GM12878 (cell line): ENCODE data around the gene HHIP. TPM values are rescaled to one million over a fixed set of nuclear protein-coding genes. Genes with fewer than 3 reads are reported as not detected.

Source experiments
- ATAC-seq: fragments of 200-7000 bp; cut with Tn5 transposase; 3 replicates; pipeline ENCODE4 v1.9.1; 2020; ENCODE audit warnings: mild to moderate bottlenecking, moderate library complexity
- BruUV-seq: library from RNA; stranded (reverse); fragments of 400-500 nt; replicated peaks from 2 replicates; lab custom pipeline; 2021; lab: Mats Ljungman, UMichigan
- CTCF ChIA-PET: fragments of 300-600 bp; sonication (Branson Sonifier 250); formaldehyde crosslinking; extraction: SDS; loops from one replicate; lab custom pipeline; 2021; ENCODE audit warnings: inconsistent platforms; lab: Yijun Ruan, JAX
- POLR2A ChIA-PET: fragments of 350-600 bp; formaldehyde crosslinking; extraction: SDS; loops from one replicate; lab custom pipeline; 2021; ENCODE audit warnings: inconsistent platforms; lab: Charles Lee
- RAD21 ChIA-PET: fragments of 300-600 bp; sonication (Branson Sonifier 250); formaldehyde crosslinking; loops from one replicate; lab custom pipeline; 2023; ENCODE audit warnings: antibody characterized with exemption; ENCODE audit not compliant: unreplicated experiment; lab: Charles Lee
- SMC1A ChIA-PET: fragments of 300-600 bp; sonication (Branson Sonifier 250); formaldehyde crosslinking; loops from one replicate; lab custom pipeline; 2023; ENCODE audit not compliant: unreplicated experiment, uncharacterized antibody; lab: Charles Lee
- DNase-seq: peaks from one replicate; pipeline ENCODE4 v3.0.0-alpha.2; 2011; ENCODE audit warnings: low read depth, low spot score
- FAIRE-seq: peaks from 3 replicates; lab custom pipeline; 2011; peaks lifted over from hg19 to GRCh38; lab: Jason Lieb, UNC
- H2AFZ ChIP-seq: 2 replicates; pipeline ENCODE4 v1.6.0; 2011; ENCODE audit warnings: low read depth, low read length, control low read depth; ENCODE audit not compliant: control insufficient read depth
- H3K27ac ChIP-seq: 2 replicates; pipeline ENCODE4 v1.5.1; 2011; ENCODE audit warnings: control low read depth; ENCODE audit not compliant: control insufficient read depth, insufficient read depth
- H3K27me3 ChIP-seq, 2 experiments: replicated peaks in 1 of 2; 2 replicates each; pipeline versions ENCODE4 v1.6.0 to v1.6.1; 2011; ENCODE audit warnings: low read length in 1 of 2; ENCODE audit not compliant: control insufficient read depth in 2 of 2, insufficient read depth in 2 of 2
- H3K36me3 ChIP-seq, 2 experiments: 2 replicates each; pipeline ENCODE4 v1.5.1; 2011; ENCODE audit warnings: low read length in 1 of 2; ENCODE audit not compliant: control insufficient read depth in 2 of 2, insufficient read depth in 2 of 2
- H3K4me1 ChIP-seq: 2 replicates; pipeline ENCODE4 v1.6.1; 2011; ENCODE audit warnings: mild to moderate bottlenecking, low read length, moderate library complexity, mixed read lengths; ENCODE audit not compliant: control insufficient read depth, insufficient read depth
- H3K4me2 ChIP-seq: 2 replicates; pipeline ENCODE4 v1.6.0; 2011; ENCODE audit warnings: control low read depth; ENCODE audit not compliant: control insufficient read depth, insufficient read depth
- H3K4me3 ChIP-seq: fragments of 200-600 bp; sonication (generic); 2 replicates; pipeline ENCODE4 v1.5.1; 2016
- H3K79me2 ChIP-seq: 2 replicates; pipeline ENCODE4 v1.6.0; 2011; ENCODE audit warnings: low read length; ENCODE audit not compliant: control insufficient read depth, insufficient read depth
- H3K9ac ChIP-seq: 2 replicates; pipeline ENCODE4 v1.8.0; 2011; ENCODE audit warnings: low read length, control low read depth, mixed read lengths; ENCODE audit not compliant: control insufficient read depth, insufficient read depth
- H3K9me3 ChIP-seq: replicated peaks from 3 replicates; pipeline ENCODE4 v1.5.1; 2011; ENCODE audit warnings: mild to moderate bottlenecking, low read length; ENCODE audit not compliant: control insufficient read depth, insufficient read depth
- H4K20me1 ChIP-seq: 2 replicates; pipeline ENCODE4 v1.6.0; 2011; ENCODE audit not compliant: control insufficient read depth, insufficient read depth
- ATF7 ChIP-seq: fragments of 450-650 bp; IDR thresholded peaks from 2 replicates; pipeline ENCODE4 v1.6.1; 2016; ENCODE audit warnings: low read depth, mild to moderate bottlenecking
- BMI1 ChIP-seq: fragments of 450-650 bp; IDR thresholded peaks from 2 replicates; pipeline ENCODE4 v1.6.1; 2016; ENCODE audit warnings: mild to moderate bottlenecking, moderate library complexity, borderline replicate concordance
- EP300 ChIP-seq, 2 experiments: fragments of 150-350 bp in 1 of 2; IDR thresholded peaks; 2 replicates each; pipeline ENCODE4 v1.6.1; 2011 to 2012; ENCODE audit warnings: low read depth in 2 of 2, low read length in 2 of 2, borderline replicate concordance in 1 of 2, improper control_type of control experiment in 1 of 2, inconsistent platforms in 1 of 2; ENCODE audit not compliant: control insufficient read depth in 1 of 2
- MEF2B ChIP-seq: fragments of 450-650 bp; IDR thresholded peaks from 2 replicates; pipeline ENCODE4 v1.6.1; 2018; ENCODE audit warnings: mild to moderate bottlenecking, moderate library complexity; ENCODE audit not compliant: partially characterized antibody, poor library complexity, severe bottlenecking
- NFIC ChIP-seq: IDR thresholded peaks from 2 replicates; pipeline ENCODE4 v1.6.1; 2012; ENCODE audit warnings: low read depth, mild to moderate bottlenecking, inconsistent platforms, low read length, moderate library complexity
- NRF1 ChIP-seq: conservative IDR thresholded peaks from 2 replicates; pipeline ENCODE4 v1.6.1; 2011; ENCODE audit warnings: mild to moderate bottlenecking, low read depth, low read length, improper control_type of control experiment
- SMARCA5 ChIP-seq: fragments of 450-650 bp; IDR thresholded peaks from 2 replicates; pipeline ENCODE4 v1.6.1; 2017; ENCODE audit warnings: mild to moderate bottlenecking
- SUPT20H ChIP-seq: IDR thresholded peaks from 2 replicates; pipeline ENCODE4 v1.6.1; 2011; ENCODE audit warnings: low read depth, mild to moderate bottlenecking, low read length, moderate library complexity, borderline replicate concordance; ENCODE audit not compliant: control insufficient read depth
- TCF3 ChIP-seq: IDR thresholded peaks from 2 replicates; pipeline ENCODE4 v1.6.1; 2012; ENCODE audit warnings: low read depth, mild to moderate bottlenecking, low read length, borderline replicate concordance; ENCODE audit not compliant: insufficient read depth
- ZBTB11 ChIP-seq: fragments of 450-650 bp; formaldehyde crosslinking; IDR thresholded peaks from 2 replicates; pipeline ENCODE4 v1.5.0; 2022; ENCODE audit warnings: mild to moderate bottlenecking, missing genetic modification characterization
- ZNF24 ChIP-seq: fragments of 450-650 bp; IDR thresholded peaks from 2 replicates; pipeline ENCODE4 v1.6.1; 2017; ENCODE audit warnings: antibody characterized with exemption, mild to moderate bottlenecking
- ZSCAN29 ChIP-seq: fragments of 450-650 bp; IDR thresholded peaks from 2 replicates; pipeline ENCODE4 v1.6.1; 2017; ENCODE audit warnings: mild to moderate bottlenecking, moderate library complexity
- WGBS: methylation state at CpG from one replicate; pipeline ENCODE4 v1.1.6; 2016; ENCODE audit warnings: low lambda C conversion rate; ENCODE audit not compliant: insufficient replicate concordance, insufficient coverage; ENCODE audit errors: missing lambda C conversion rate; 5-methylcytosine and 5-hydroxymethylcytosine counted together
- in situ Hi-C: fragments of 300-500 bp; cut with MboI; formaldehyde crosslinking; loops from 9 replicates; pipeline ENCODE4 v1.14.3; 2018; ENCODE audit warnings: mixed read lengths
- intact Hi-C: fragments of 100-400 bp; cut with micrococcal nuclease; formaldehyde crosslinking; loops from one replicate; pipeline ENCODE4 v1.14.2; 2022; ENCODE audit not compliant: unreplicated experiment
- polyA plus RNA-seq, 11 experiments: library from polyadenylated mRNA; depleted of rRNA in 4 of 11; unstranded in 6 of 11; stranded (reverse) in 5 of 11; fragments of >200 nt; fragmentation: Nextera tagmentation in 4 of 11; fragmentation: Illumina TruSeq in 1 of 11; extraction: Ambion mirVana in 4 of 11; extraction: Trizol in 1 of 11; gene quantifications; 1 replicate in 1 of 11; 2 replicates in 10 of 11; pipeline versions ENCODE4 v1.2.1 to v1.2.3, GENCODE V29; 2011 to 2016; ENCODE audit warnings: inconsistent platforms in 2 of 11, missing spikeins in 2 of 11, low read depth in 1 of 11
- total RNA-seq, 4 experiments: library from RNA; depleted of rRNA in 3 of 4; stranded (reverse); fragments of >200 nt in 3 of 4; fragmentation: Illumina TruSeq in 1 of 4; extraction: Trizol in 1 of 4; gene quantifications; 2 replicates each; pipeline versions ENCODE4 v1.2.1 to v1.2.3, GENCODE V29; 2013 to 2021

HHIP gene
- total and polyA plus RNA-seq, 10 of the 15 experiments (the other 5 are each of a cell fraction or from before 2014, with no cell fraction given): 0.06 to 0.56 (median 0.24) TPM; not detected in 1

GRCh38 chr4:144734522-144734921 is 88.6 kb downstream of the HHIP start:
- H3K4me1 ChIP-seq: no peaks in the 10 kb centered on the region
- no peaks in the 10 kb centered on the region for H3K27me3 ChIP-seq
- no peak overlapping the region for H3K27ac ChIP-seq
- H3K36me3 ChIP-seq: no peaks in the 10 kb centered on the region
- CTCF ChIA-PET: no interaction called here
- H3K9ac ChIP-seq: no peak overlapping the region
- H3K4me2 ChIP-seq: no peak overlapping the region
- ATAC-seq: no peak
- in situ Hi-C loops (no loop called here), intact Hi-C loops (no loop called here)
- POLR2A ChIA-PET: no interaction called here
- no peaks in the 10 kb centered on the region for H3K79me2 ChIP-seq
- no peak overlapping the region for H3K4me3 ChIP-seq
- 17% methylated on average over 4 of the region's 4 CpGs for WGBS
- no peak for DNase-seq
- H4K20me1 ChIP-seq: no peaks in the 10 kb centered on the region
- FAIRE-seq: no peak
- no peak for TF ChIP-seq TCF3
- TF ChIP-seq MEF2B: no peak
- no peak for TF ChIP-seq ATF7
- no peak for TF ChIP-seq NRF1
- TF ChIP-seq SMARCA5: no peak
- no peak for TF ChIP-seq ZNF24
- TF ChIP-seq BMI1: no peak
- TF ChIP-seq SUPT20H: no peak
- no peak for TF ChIP-seq ZSCAN29
- TF ChIP-seq EP300 (IDR thresholded peaks at IDR 0.05; ENCODE audit: borderline replicate concordance in 1 of 2, control insufficient read depth in 1 of 2, low read depth in 2 of 2, low read length in 2 of 2): no peak
- no peak for TF ChIP-seq NFIC
- no peak for TF ChIP-seq ZBTB11 (CRISPR knock-in tag)
- RAD21 ChIA-PET: no interaction called here
- SMC1A ChIA-PET: no interaction called here
- no peak overlapping the region for H2AFZ ChIP-seq
- BruUV-seq: no TSS peak
- H3K9me3 ChIP-seq: no peaks in the 10 kb centered on the region
